Tibial nerve (tissue), 4 donors: ENCODE measurements around the gene PLXDC2. TPM values are rescaled to one million over a fixed set of nuclear protein-coding genes. Genes with fewer than 3 reads are reported as not detected.

Source experiments
- DNase-seq, 2 donors: peaks; one replicate each; pipeline ENCODE4 v3.0.0-alpha.2; 2019; ENCODE audit warnings: low spot score in 2 of 2
- H3K27ac ChIP-seq, 4 donors: fragments of 200-600 bp; sonication (generic) in 3 of 4; one replicate each; pipeline ENCODE4 v1.5.1; 2017 to 2019; ENCODE audit warnings: mild to moderate bottlenecking in 1 of 4
- H3K27me3 ChIP-seq, 2 donors: fragments of 200-600 bp; sonication (generic) in 1 of 2; one replicate each; pipeline versions ENCODE4 v1.5.1 to v1.6.0; 2017 to 2019
- H3K36me3 ChIP-seq, 3 donors: fragments of 200-600 bp; sonication (generic); one replicate each; pipeline ENCODE4 v1.5.1; 2018 to 2019
- H3K4me1 ChIP-seq, 4 donors: fragments of 200-600 bp; sonication (generic) in 3 of 4; one replicate each; pipeline ENCODE4 v1.5.1; 2017 to 2019
- H3K4me3 ChIP-seq, 4 donors: fragments of 200-600 bp; sonication (generic) in 3 of 4; one replicate each; pipeline ENCODE4 v1.5.1; 2017 to 2019; ENCODE audit warnings: mild to moderate bottlenecking in 1 of 4, moderate library complexity in 1 of 4
- H3K9me3 ChIP-seq, 4 donors: fragments of 200-600 bp; sonication (generic) in 3 of 4; one replicate each; pipeline ENCODE4 v1.5.1; 2017 to 2019
- EP300 ChIP-seq, 2 donors: sonication (generic); formaldehyde crosslinking; IDR thresholded peaks; one replicate each; pipeline ENCODE4 v1.6.1; 2017; ENCODE audit warnings: antibody characterized with exemption in 2 of 2, mild to moderate bottlenecking in 1 of 2
- POLR2A ChIP-seq, 2 donors: fragments of 450-650 bp; IDR thresholded peaks; one replicate each; pipeline ENCODE4 v1.6.1; 2017; ENCODE audit warnings: antibody characterized with exemption in 2 of 2, mild to moderate bottlenecking in 2 of 2, moderate library complexity in 2 of 2
- WGBS, 2 donors: methylation state at CpG; one replicate each; pipeline ENCODE4 v1.1.5; 2018; 5-methylcytosine and 5-hydroxymethylcytosine counted together
- total RNA-seq, 4 donors: library from RNA; depleted of rRNA; stranded (reverse); fragments of >200 nt; gene quantifications; one replicate each; pipeline ENCODE4 v1.1.0, GENCODE V29; 2016
- TF ChIP-seq, protein P1 (sequence below), 5 experiments: fragments of 200-600 bp in 3 of 5; fragments of 450-650 bp in 2 of 5; sonication (generic) in 3 of 5; IDR thresholded peaks; one replicate each; pipeline ENCODE4 v1.5.1; 2016 to 2019; ENCODE audit warnings: antibody characterized with exemption in 5 of 5, mild to moderate bottlenecking in 3 of 5, moderate library complexity in 2 of 5

Gene PLXDC2
- total RNA-seq, 4 donors from 2014 or later: 55.2 to 79.2 (median 74.5) TPM

DNA sequence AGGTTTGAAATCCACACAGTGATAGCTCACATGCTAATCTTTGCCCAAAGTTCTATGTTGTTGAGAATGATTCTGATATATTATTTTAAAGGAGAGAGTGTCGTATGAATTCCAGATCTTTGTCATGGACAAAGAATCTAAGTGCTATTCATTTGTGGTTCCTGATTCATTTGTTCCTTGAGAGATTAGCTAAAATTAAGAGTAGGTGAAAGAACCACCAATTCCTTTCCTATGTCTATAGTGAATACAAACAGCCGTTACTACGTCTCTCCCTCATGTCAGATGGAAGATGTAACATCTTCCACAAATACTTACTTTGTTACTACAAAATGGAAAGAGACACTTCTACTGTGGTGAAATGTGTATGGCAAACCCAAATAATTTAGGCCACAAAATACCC lies 3.3 kb upstream of the PLXDC2 start:
- peak overlapping the region in 2 of 4 donors; percentile 10 to 38 for H3K27ac ChIP-seq
- 67 to 70% methylated on average over 3 of the region's 3 CpGs for WGBS, 2 donors

GRCh38 chr10:19815036-19815730 lies 1.0 kb upstream of the PLXDC2 start:
- no peak for TF ChIP-seq POLR2A (IDR thresholded peaks at IDR 0.05)
- TF ChIP-seq, protein P1, sequence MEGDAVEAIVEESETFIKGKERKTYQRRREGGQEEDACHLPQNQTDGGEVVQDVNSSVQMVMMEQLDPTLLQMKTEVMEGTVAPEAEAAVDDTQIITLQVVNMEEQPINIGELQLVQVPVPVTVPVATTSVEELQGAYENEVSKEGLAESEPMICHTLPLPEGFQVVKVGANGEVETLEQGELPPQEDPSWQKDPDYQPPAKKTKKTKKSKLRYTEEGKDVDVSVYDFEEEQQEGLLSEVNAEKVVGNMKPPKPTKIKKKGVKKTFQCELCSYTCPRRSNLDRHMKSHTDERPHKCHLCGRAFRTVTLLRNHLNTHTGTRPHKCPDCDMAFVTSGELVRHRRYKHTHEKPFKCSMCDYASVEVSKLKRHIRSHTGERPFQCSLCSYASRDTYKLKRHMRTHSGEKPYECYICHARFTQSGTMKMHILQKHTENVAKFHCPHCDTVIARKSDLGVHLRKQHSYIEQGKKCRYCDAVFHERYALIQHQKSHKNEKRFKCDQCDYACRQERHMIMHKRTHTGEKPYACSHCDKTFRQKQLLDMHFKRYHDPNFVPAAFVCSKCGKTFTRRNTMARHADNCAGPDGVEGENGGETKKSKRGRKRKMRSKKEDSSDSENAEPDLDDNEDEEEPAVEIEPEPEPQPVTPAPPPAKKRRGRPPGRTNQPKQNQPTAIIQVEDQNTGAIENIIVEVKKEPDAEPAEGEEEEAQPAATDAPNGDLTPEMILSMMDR (IDR thresholded peaks at IDR 0.05): peak in 1 of 5 experiments; percentile 8
- DNase-seq: no peak
- Histone ChIP-seq H3K36me3 (no peaks in the 10 kb centered on the region), H3K9me3 (no peaks in the 10 kb centered on the region), H3K4me1 (peaks cover 0 to 38% (median 0%) of the 10 kb centered on the region in 4 donors), H3K27me3 (no peaks in the 10 kb centered on the region), H3K27ac (peak overlapping the region; percentile 74 to 96 (median 86)), H3K4me3 (peak overlapping the region; percentile 68 to 86 (median 80))
- 2 to 4% methylated on average over 32 to 33 of the region's 33 CpGs for WGBS, 2 donors

More for the DNA sequence above, 3.3 kb upstream of the PLXDC2 start:
- no peaks in the 10 kb centered on the region for H3K9me3 ChIP-seq
- no peak for DNase-seq
- no peak overlapping the region for H3K4me3 ChIP-seq
- no peaks in the 10 kb centered on the region for H3K36me3 ChIP-seq
- TF ChIP-seq, protein P1 (IDR thresholded peaks at IDR 0.05): no peak
- TF ChIP-seq EP300 (IDR thresholded peaks at IDR 0.05) (no peak), POLR2A (IDR thresholded peaks at IDR 0.05) (no peak)
- peaks cover 0 to 34% (median 0%) of the 10 kb centered on the region in 4 donors for H3K4me1 ChIP-seq
- no peaks in the 10 kb centered on the region for H3K27me3 ChIP-seq

DNA sequence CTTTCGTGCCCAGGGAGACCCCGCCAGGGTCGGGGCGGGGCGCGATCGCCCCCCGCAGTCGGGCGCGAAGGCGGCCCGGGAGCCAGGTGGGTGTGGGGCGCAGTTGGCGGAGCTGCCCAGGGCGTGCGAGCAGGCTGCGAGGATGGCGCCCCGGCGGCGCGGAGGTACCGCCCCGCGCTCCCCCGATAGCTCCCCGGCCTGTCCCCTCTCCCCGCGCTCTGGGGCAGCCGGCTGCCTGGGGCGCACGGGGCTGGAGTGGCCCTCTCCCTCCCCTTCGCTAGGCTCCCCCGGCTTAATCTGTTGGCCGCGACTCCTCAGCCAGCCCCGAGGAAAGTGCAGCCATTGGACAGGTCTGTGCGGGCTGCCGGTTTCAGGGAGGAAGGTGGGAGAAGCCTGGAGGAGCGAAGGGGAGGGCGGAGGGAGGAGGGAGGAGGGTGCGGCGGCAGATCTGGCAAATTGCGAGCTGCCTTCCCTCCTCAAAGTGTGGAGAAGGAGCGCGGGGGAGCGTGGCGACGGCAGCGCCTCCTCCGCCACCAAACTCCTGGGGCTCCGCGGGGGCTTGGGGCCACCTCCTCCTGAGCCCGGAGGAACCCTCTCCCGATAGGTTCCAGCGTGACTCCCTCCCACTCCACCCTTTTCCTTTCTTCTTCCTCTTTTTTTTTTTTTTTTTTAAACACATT lies 361 bp upstream of the PLXDC2 start:
- WGBS, 2 donors: 0 to 2% methylated on average over 17 to 32 of the region's 57 CpGs
- no peaks in the 10 kb centered on the region for H3K36me3 ChIP-seq
- H3K27ac ChIP-seq: peak overlapping the region; percentile 74 to 96 (median 86)
- DNase-seq: peak; percentile 40 to 61
- TF ChIP-seq POLR2A (IDR thresholded peaks at IDR 0.05) (peak; percentile 43 to 56), EP300 (IDR thresholded peaks at IDR 0.05) (peak in 1 of 2 donors; percentile 87)
- TF ChIP-seq, protein P1 (IDR thresholded peaks at IDR 0.05): no peak
- H3K27me3 ChIP-seq: no peaks in the 10 kb centered on the region
- H3K4me3 ChIP-seq: peak overlapping the region; percentile 68 to 86 (median 80)
- H3K9me3 ChIP-seq: no peaks in the 10 kb centered on the region
- peaks cover 0 to 38% (median 0%) of the 10 kb centered on the region in 4 donors for H3K4me1 ChIP-seq

DNA sequence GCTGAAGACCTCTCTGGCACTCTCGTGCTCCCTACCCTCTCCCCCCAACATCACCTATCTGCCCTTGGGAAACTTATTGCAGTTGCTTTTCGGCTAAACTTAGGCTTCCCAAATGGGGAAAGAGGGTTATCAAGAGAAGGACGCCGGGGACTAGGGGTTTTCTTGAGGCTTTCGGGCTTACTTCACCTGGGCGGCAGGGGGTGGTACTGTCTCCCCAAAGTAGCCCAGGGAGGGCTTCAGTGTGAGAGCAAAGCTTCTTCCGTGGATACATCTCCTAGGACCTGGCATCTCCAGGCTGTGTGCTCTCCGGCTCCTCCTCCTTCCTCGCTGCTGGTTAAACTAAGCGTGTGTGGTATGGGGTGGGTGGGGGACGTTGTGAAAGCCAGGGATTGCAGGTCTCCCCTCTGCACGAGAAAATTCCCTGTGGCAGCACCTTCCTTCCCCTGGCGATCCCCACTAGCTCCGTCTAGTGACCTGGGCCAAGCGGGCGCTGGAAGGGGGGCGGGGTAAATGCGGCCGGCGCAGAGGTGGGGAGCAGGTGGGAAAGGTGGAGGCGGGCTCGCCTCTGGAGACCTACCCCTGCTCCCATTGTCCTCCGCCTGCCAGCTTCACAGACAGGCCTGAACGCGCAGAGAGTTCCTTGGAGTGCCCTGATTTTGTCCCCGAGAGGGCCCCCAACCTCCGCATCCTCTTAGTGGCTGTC lies 1.1 kb downstream of the PLXDC2 start:
- TF ChIP-seq POLR2A (IDR thresholded peaks at IDR 0.05): no peak
- TF ChIP-seq, protein P1 (IDR thresholded peaks at IDR 0.05): peak in 3 of 5 experiments; percentile 7 to 20 (median 16)
- WGBS, 2 donors: 1% methylated on average over 19 to 20 of the region's 27 CpGs

More for the DNA sequence above, 1.1 kb downstream of the PLXDC2 start:
- no peak for DNase-seq
- peak overlapping the region; percentile 74 to 96 (median 86) for H3K27ac ChIP-seq
- H3K4me1 ChIP-seq: peaks cover 0 to 28% (median 0%) of the 10 kb centered on the region in 4 donors
- no peaks in the 10 kb centered on the region for H3K9me3 ChIP-seq
- H3K4me3 ChIP-seq: peak overlapping the region; percentile 68 to 86 (median 80)
- no peaks in the 10 kb centered on the region for H3K36me3 ChIP-seq
- H3K27me3 ChIP-seq: no peaks in the 10 kb centered on the region
